ENCODE data around the gene CNOT4.

GRCh38 chr7:135538376-135538775, 28.5 kb upstream of the CNOT4 start:
- TF ChIP-seq, protein P1, sequence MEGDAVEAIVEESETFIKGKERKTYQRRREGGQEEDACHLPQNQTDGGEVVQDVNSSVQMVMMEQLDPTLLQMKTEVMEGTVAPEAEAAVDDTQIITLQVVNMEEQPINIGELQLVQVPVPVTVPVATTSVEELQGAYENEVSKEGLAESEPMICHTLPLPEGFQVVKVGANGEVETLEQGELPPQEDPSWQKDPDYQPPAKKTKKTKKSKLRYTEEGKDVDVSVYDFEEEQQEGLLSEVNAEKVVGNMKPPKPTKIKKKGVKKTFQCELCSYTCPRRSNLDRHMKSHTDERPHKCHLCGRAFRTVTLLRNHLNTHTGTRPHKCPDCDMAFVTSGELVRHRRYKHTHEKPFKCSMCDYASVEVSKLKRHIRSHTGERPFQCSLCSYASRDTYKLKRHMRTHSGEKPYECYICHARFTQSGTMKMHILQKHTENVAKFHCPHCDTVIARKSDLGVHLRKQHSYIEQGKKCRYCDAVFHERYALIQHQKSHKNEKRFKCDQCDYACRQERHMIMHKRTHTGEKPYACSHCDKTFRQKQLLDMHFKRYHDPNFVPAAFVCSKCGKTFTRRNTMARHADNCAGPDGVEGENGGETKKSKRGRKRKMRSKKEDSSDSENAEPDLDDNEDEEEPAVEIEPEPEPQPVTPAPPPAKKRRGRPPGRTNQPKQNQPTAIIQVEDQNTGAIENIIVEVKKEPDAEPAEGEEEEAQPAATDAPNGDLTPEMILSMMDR (conservative IDR thresholded peaks at IDR 0.05): no peak
- no peak for TF ChIP-seq ZFX (IDR thresholded peaks at IDR 0.05)
